WTC11 (cell line): ENCODE measurements around the gene NRG3. TPM values are rescaled to one million over a fixed set of nuclear protein-coding genes. Genes with fewer than 3 reads are reported as not detected.

Source experiments
- ATAC-seq: fragments of 200-7000 bp; cut with Tn5 transposase; 2 replicates; pipeline ENCODE4 v1.10.0; 2021; ENCODE audit warnings: mild to moderate bottlenecking, moderate library complexity
- CTCF ChIA-PET: fragments of 300-600 bp; sonication (Branson Sonifier 250); formaldehyde crosslinking; loops from one replicate; lab custom pipeline; 2021; ENCODE audit warnings: antibody characterized with exemption; lab: Charles Lee
- POLR2A ChIA-PET: fragments of 350-600 bp; sonication (Branson Sonifier 250); formaldehyde crosslinking; loops from one replicate; lab custom pipeline; 2021; ENCODE audit warnings: antibody characterized with exemption; lab: Charles Lee
- DNase-seq: peaks from one replicate; pipeline ENCODE4 v3.0.0; 2021; ENCODE audit warnings: low spot score
- H3K27ac Mint-ChIP-seq: 2 replicates; pipeline ENCODE4 v1.8.0; 2021; ENCODE audit warnings: mixed read lengths
- H3K27me3 Mint-ChIP-seq: 2 replicates; pipeline ENCODE4 v1.8.0; 2021; ENCODE audit warnings: low read depth, mild to moderate bottlenecking, moderate library complexity, mixed read lengths
- H3K36me3 Mint-ChIP-seq: 2 replicates; pipeline ENCODE4 v1.8.0; 2021; ENCODE audit warnings: mixed read lengths
- H3K4me1 Mint-ChIP-seq: 2 replicates; pipeline ENCODE4 v1.8.0; 2022; ENCODE audit warnings: mixed read lengths
- H3K4me3 Mint-ChIP-seq: 2 replicates; pipeline ENCODE4 v1.8.0; 2021; ENCODE audit warnings: mild to moderate bottlenecking, moderate library complexity, mixed read lengths
- H3K9me3 Mint-ChIP-seq: 2 replicates; pipeline ENCODE4 v1.8.0; 2021; ENCODE audit warnings: mixed read lengths
- CBFB ChIP-seq: sonication (generic); formaldehyde crosslinking; IDR thresholded peaks from 2 replicates; pipeline ENCODE4 v1.8.1; 2022; ENCODE audit warnings: mild to moderate bottlenecking, low read depth, missing genetic modification reagents
- CREB1 ChIP-seq: sonication (generic); formaldehyde crosslinking; IDR thresholded peaks from 2 replicates; pipeline ENCODE4 v1.8.0; 2023; ENCODE audit warnings: mild to moderate bottlenecking, missing genetic modification reagents
- FOXJ3 ChIP-seq: sonication (generic); formaldehyde crosslinking; IDR thresholded peaks from 2 replicates; pipeline ENCODE4 v1.9.0; 2021; ENCODE audit warnings: missing genetic modification reagents, mild to moderate bottlenecking, borderline replicate concordance
- GRHL2 ChIP-seq: fragments of 250-450 bp; sonication (Bioruptor Pico); IDR thresholded peaks from 2 replicates; pipeline ENCODE4 v1.8.0; 2022; ENCODE audit warnings: mild to moderate bottlenecking, moderate library complexity; ENCODE audit not compliant: insufficient replicate concordance, severe bottlenecking
- JUN ChIP-seq: sonication (generic); formaldehyde crosslinking; IDR thresholded peaks from 2 replicates; pipeline ENCODE4 v1.8.0; 2023; ENCODE audit warnings: mild to moderate bottlenecking, missing genetic modification reagents
- OVOL2 ChIP-seq: fragments of 250-450 bp; sonication (Bioruptor Pico); IDR thresholded peaks from 2 replicates; pipeline ENCODE4 v1.9.0; 2021; ENCODE audit warnings: mild to moderate bottlenecking, borderline replicate concordance
- RELA ChIP-seq: sonication (generic); formaldehyde crosslinking; IDR thresholded peaks from 2 replicates; pipeline ENCODE4 v1.8.1; 2022; ENCODE audit warnings: missing genetic modification reagents, mild to moderate bottlenecking, borderline replicate concordance
- RORB ChIP-seq: fragments of 250-450 bp; sonication (Bioruptor Pico); IDR thresholded peaks from 2 replicates; pipeline ENCODE4 v1.9.0; 2021; ENCODE audit warnings: mild to moderate bottlenecking
- TEAD1 ChIP-seq: sonication (generic); formaldehyde crosslinking; IDR thresholded peaks from 2 replicates; pipeline ENCODE4 v1.8.0; 2022; ENCODE audit warnings: mild to moderate bottlenecking, missing genetic modification reagents
- ZNF121 ChIP-seq: sonication (generic); formaldehyde crosslinking; IDR thresholded peaks from 2 replicates; pipeline ENCODE4 v1.8.0; 2023; ENCODE audit warnings: missing genetic modification reagents
- ZNF396 ChIP-seq: fragments of 250-450 bp; sonication (Bioruptor Pico); IDR thresholded peaks from 2 replicates; pipeline ENCODE4 v1.8.0; 2021; ENCODE audit warnings: mild to moderate bottlenecking, moderate library complexity, borderline replicate concordance
- ZNF416 ChIP-seq: fragments of 250-450 bp; sonication (Bioruptor Pico); IDR thresholded peaks from 2 replicates; pipeline ENCODE4 v1.9.0; 2021; ENCODE audit warnings: mild to moderate bottlenecking, inconsistent platforms
- ZNF423 ChIP-seq: fragments of 250-450 bp; sonication (Bioruptor Pico); IDR thresholded peaks from 2 replicates; pipeline ENCODE4 v2.1.2; 2022; ENCODE audit warnings: mild to moderate bottlenecking, moderate library complexity
- total RNA-seq: library from RNA; stranded (reverse); gene quantifications from 3 replicates; pipeline ENCODE4 v1.2.3, GENCODE V29; 2021
- TF ChIP-seq, protein P1 (sequence below): fragments of 250-450 bp; sonication (Bioruptor Pico); IDR thresholded peaks from 2 replicates; pipeline ENCODE4 v1.8.0; 2021; ENCODE audit warnings: mild to moderate bottlenecking
- TF ChIP-seq, protein P2 (sequence below): sonication (generic); formaldehyde crosslinking; IDR thresholded peaks from 2 replicates; pipeline ENCODE4 v1.8.0; 2022; ENCODE audit warnings: missing genetic modification reagents
- TF ChIP-seq, protein P3 (sequence below): fragments of 250-450 bp; sonication (Bioruptor Pico); IDR thresholded peaks from 2 replicates; pipeline ENCODE4 v1.9.0; 2021; ENCODE audit warnings: mild to moderate bottlenecking
- TF ChIP-seq, protein P4 (sequence below): sonication (generic); formaldehyde crosslinking; IDR thresholded peaks from 2 replicates; pipeline ENCODE4 v1.8.1; 2022; ENCODE audit warnings: mild to moderate bottlenecking, moderate library complexity, missing genetic modification reagents
- TF ChIP-seq, protein P5 (sequence below): sonication (generic); formaldehyde crosslinking; IDR thresholded peaks from 2 replicates; pipeline ENCODE4 v1.8.1; 2023; ENCODE audit warnings: mild to moderate bottlenecking, missing genetic modification reagents
- TF ChIP-seq, protein P6 (sequence below): sonication (generic); formaldehyde crosslinking; IDR thresholded peaks from 2 replicates; pipeline ENCODE4 v1.8.1; 2023; ENCODE audit warnings: mild to moderate bottlenecking, moderate library complexity, missing genetic modification reagents

The NRG3 gene
- total RNA-seq, 1 experiment from 2014 or later, result 7.0 TPM

DNA sequence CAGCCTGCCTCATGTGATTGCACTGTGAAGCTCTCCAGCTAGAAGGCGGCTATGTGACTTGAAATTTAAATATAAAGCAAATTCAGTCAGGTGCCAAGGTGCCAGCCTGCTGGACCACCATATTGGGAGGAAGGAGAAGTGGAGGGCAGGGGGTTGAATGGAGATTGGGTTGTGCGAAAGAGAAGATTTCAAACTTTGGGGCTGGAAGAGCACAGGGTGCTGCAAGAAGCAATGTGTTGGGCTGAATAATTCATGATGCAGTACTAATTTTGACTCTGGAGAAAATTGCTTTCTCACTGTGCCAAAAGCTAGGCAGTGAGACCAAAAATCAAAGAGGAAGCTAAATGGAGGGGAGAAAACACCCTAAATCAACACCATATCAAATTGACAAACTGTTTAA lies 335.3 kb downstream of the NRG3 start (continued):
- TF ChIP-seq, protein P1, sequence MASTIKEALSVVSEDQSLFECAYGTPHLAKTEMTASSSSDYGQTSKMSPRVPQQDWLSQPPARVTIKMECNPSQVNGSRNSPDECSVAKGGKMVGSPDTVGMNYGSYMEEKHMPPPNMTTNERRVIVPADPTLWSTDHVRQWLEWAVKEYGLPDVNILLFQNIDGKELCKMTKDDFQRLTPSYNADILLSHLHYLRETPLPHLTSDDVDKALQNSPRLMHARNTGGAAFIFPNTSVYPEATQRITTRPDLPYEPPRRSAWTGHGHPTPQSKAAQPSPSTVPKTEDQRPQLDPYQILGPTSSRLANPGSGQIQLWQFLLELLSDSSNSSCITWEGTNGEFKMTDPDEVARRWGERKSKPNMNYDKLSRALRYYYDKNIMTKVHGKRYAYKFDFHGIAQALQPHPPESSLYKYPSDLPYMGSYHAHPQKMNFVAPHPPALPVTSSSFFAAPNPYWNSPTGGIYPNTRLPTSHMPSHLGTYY, result no peak
- no peak for TF ChIP-seq RORB (CRISPR knock-in tag)
- TF ChIP-seq CREB1 (CRISPR knock-in tag), result no peak
- TF ChIP-seq ZNF396 (CRISPR knock-in tag), result no peak
- TF ChIP-seq, all 79 proteins: peak for 0

DNA sequence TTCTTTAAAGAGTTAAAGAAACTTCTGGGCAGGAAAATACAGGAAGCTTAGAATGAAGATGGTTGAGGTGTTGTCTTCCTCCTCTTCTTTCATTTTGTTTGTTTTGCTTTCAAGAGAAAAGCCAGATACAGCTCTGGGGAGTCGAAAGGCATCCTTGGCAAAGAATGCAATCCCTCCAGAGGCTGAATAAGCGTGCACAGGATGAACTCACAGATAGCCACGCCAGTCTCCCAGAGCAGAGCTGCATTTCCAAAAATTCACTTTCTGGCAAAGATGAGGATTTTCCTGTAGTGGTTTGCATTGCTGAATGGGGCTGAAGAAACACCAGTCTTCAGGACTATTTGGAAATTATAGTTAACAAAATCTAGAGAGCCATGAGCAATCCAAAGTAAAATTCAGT lies 336.4 kb downstream of the NRG3 start:
- ATAC-seq (peak; percentile 34; the same call in 1 of the 2 replicates), DNase-seq (no peak)
- Mint-ChIP-seq H3K27me3 (no peaks in the 10 kb centered on the region), H3K4me3 (no peak overlapping the region), H3K9me3 (no peaks in the 10 kb centered on the region), H3K36me3 (no peaks in the 10 kb centered on the region), H3K27ac (no peak overlapping the region), H3K4me1 (peaks cover 14% of the 10 kb centered on the region)
- POLR2A ChIA-PET, result no interaction called here
- TF ChIP-seq ZNF121 (CRISPR knock-in tag) (no peak), ZNF423 (CRISPR knock-in tag) (no peak), CBFB (CRISPR knock-in tag) (no peak), OVOL2 (CRISPR knock-in tag) (no peak), RELA (CRISPR knock-in tag) (no peak), FOXJ3 (CRISPR knock-in tag) (no peak), TEAD1 (CRISPR knock-in tag) (no peak), GRHL2 (CRISPR knock-in tag) (no peak), ZNF416 (CRISPR knock-in tag) (no peak), JUN (no peak), CREB1 (CRISPR knock-in tag) (no peak)
- TF ChIP-seq, protein P2, sequence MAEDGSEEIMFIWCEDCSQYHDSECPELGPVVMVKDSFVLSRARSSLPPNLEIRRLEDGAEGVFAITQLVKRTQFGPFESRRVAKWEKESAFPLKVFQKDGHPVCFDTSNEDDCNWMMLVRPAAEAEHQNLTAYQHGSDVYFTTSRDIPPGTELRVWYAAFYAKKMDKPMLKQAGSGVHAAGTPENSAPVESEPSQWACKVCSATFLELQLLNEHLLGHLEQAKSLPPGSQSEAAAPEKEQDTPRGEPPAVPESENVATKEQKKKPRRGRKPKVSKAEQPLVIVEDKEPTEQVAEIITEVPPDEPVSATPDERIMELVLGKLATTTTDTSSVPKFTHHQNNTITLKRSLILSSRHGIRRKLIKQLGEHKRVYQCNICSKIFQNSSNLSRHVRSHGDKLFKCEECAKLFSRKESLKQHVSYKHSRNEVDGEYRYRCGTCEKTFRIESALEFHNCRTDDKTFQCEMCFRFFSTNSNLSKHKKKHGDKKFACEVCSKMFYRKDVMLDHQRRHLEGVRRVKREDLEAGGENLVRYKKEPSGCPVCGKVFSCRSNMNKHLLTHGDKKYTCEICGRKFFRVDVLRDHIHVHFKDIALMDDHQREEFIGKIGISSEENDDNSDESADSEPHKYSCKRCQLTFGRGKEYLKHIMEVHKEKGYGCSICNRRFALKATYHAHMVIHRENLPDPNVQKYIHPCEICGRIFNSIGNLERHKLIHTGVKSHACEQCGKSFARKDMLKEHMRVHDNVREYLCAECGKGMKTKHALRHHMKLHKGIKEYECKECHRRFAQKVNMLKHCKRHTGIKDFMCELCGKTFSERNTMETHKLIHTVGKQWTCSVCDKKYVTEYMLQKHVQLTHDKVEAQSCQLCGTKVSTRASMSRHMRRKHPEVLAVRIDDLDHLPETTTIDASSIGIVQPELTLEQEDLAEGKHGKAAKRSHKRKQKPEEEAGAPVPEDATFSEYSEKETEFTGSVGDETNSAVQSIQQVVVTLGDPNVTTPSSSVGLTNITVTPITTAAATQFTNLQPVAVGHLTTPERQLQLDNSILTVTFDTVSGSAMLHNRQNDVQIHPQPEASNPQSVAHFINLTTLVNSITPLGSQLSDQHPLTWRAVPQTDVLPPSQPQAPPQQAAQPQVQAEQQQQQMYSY (CRISPR knock-in tag), result no peak
- TF ChIP-seq, protein P3, sequence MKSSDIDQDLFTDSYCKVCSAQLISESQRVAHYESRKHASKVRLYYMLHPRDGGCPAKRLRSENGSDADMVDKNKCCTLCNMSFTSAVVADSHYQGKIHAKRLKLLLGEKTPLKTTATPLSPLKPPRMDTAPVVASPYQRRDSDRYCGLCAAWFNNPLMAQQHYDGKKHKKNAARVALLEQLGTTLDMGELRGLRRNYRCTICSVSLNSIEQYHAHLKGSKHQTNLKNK (CRISPR knock-in tag), result no peak
- TF ChIP-seq, protein P4, sequence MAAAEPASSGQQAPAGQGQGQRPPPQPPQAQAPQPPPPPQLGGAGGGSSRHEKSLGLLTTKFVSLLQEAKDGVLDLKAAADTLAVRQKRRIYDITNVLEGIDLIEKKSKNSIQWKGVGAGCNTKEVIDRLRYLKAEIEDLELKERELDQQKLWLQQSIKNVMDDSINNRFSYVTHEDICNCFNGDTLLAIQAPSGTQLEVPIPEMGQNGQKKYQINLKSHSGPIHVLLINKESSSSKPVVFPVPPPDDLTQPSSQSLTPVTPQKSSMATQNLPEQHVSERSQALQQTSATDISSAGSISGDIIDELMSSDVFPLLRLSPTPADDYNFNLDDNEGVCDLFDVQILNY (CRISPR knock-in tag), result no peak
- TF ChIP-seq, protein P5, sequence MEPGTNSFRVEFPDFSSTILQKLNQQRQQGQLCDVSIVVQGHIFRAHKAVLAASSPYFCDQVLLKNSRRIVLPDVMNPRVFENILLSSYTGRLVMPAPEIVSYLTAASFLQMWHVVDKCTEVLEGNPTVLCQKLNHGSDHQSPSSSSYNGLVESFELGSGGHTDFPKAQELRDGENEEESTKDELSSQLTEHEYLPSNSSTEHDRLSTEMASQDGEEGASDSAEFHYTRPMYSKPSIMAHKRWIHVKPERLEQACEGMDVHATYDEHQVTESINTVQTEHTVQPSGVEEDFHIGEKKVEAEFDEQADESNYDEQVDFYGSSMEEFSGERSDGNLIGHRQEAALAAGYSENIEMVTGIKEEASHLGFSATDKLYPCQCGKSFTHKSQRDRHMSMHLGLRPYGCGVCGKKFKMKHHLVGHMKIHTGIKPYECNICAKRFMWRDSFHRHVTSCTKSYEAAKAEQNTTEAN, result no peak
- TF ChIP-seq, protein P6, sequence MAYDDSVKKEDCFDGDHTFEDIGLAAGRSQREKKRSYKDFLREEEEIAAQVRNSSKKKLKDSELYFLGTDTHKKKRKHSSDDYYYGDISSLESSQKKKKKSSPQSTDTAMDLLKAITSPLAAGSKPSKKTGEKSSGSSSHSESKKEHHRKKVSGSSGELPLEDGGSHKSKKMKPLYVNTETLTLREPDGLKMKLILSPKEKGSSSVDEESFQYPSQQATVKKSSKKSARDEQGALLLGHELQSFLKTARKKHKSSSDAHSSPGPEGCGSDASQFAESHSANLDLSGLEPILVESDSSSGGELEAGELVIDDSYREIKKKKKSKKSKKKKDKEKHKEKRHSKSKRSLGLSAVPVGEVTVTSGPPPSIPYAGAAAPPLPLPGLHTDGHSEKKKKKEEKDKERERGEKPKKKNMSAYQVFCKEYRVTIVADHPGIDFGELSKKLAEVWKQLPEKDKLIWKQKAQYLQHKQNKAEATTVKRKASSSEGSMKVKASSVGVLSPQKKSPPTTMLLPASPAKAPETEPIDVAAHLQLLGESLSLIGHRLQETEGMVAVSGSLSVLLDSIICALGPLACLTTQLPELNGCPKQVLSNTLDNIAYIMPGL (CRISPR knock-in tag), result no peak
- CTCF ChIA-PET, result no interaction called here
